Measurements from ENCODE around the gene ALX4.

Gene ALX4

GRCh38 chr11:44315947-44316658 is 6.2 kb upstream of the ALX4 start:
- no peak overlapping the region for H2BK120ac ChIP-seq (ENCODE audit: low read depth, low read length)
- no peak overlapping the region for H4K8ac ChIP-seq (ENCODE audit: low read length)
- no peak overlapping the region for H3K9ac ChIP-seq (ENCODE audit: low read length)
- peak overlapping the region in 1 of 2 experiments; percentile 9 for H3K23ac ChIP-seq (ENCODE audit: low read length in 2 of 2)
- H2BK12ac ChIP-seq (ENCODE audit: low read length in 2 of 2) = no peak overlapping the region
- no peaks in the 10 kb centered on the region for H3K36me3 ChIP-seq (ENCODE audit: control insufficient read depth in 1 of 2, insufficient read depth in 2 of 2, low read depth in 1 of 2, low read length in 2 of 2)
- H3K4me1 ChIP-seq (ENCODE audit: control insufficient read depth, insufficient read depth, low read depth, low read length) = peaks cover 22% of the 10 kb centered on the region
- no peak overlapping the region for H2BK15ac ChIP-seq (ENCODE audit: low read depth, poor library complexity, severe bottlenecking)
- no peaks in the 10 kb centered on the region for H3K79me1 ChIP-seq (replicated peaks; ENCODE audit: low read length, poor library complexity, severe bottlenecking)
- H3K4me2 ChIP-seq (ENCODE audit: low read length, poor library complexity, severe bottlenecking) = peak overlapping the region; percentile 65
- no peaks in the 10 kb centered on the region for H3K9me3 ChIP-seq (ENCODE audit: control insufficient read depth, low read length)
- no peak overlapping the region for H4K91ac ChIP-seq (ENCODE audit: low read length)
- H3K18ac ChIP-seq (ENCODE audit: low read depth in 1 of 2, low read length in 2 of 2) = no peak overlapping the region
- H2AFZ ChIP-seq (ENCODE audit: low read depth, low read length) = no peak overlapping the region
- peak overlapping the region; percentile 24 to 49 for H3K4me3 ChIP-seq (ENCODE audit: insufficient read depth in 1 of 2, low read depth in 1 of 2, low read length in 2 of 2)
- H3K4ac ChIP-seq (ENCODE audit: low read depth in 1 of 2, low read length in 2 of 2) = no peak overlapping the region
- no peak overlapping the region for H2BK5ac ChIP-seq (ENCODE audit: low read depth, low read length, poor library complexity, severe bottlenecking)
- H2AK5ac ChIP-seq (ENCODE audit: low read length, severe bottlenecking) = no peak overlapping the region
- WGBS = under 1% methylated on average over 60 of the region's 63 CpGs
- peaks cover 97 to 99% of the 10 kb centered on the region in 2 experiments for H3K27me3 ChIP-seq (ENCODE audit: control insufficient read depth in 1 of 2, insufficient read depth in 1 of 2, low read length in 2 of 2)
- H3K27ac ChIP-seq (ENCODE audit: low read length, poor library complexity, severe bottlenecking) = no peak overlapping the region
- no peak overlapping the region for H3K14ac ChIP-seq (ENCODE audit: low read length in 2 of 2)
- DNase-seq = peak; percentile 39

DNA sequence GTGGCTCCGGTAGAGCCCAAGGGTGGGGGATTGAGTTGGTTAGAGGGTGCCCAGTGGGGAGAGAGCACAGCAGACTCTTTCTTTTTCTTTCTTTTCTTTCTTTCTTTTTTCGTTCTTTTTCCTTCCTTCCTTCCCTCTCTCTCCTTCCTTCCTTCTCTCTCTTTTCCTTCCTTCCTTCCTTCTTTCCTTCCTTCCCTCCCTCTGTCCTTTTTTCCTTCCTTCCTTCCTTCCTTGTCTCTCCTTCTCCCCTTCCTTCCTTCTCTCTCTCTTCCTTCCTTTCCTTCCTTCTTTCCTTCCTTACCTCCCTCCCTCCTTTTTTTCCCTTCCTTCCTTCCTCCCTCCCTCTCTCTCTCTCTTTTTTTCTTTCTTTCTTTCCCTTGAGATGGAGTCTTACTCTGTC is 4.8 kb upstream of the ALX4 start:
- Histone ChIP-seq H3K27me3 (ENCODE audit: control insufficient read depth in 1 of 2, insufficient read depth in 1 of 2, low read length in 2 of 2) (peaks cover 96 to 99% of the 10 kb centered on the region in 2 experiments), H3K4me3 (ENCODE audit: insufficient read depth in 1 of 2, low read depth in 1 of 2, low read length in 2 of 2) (no peak overlapping the region), H3K4me2 (ENCODE audit: low read length, poor library complexity, severe bottlenecking) (no peak overlapping the region), H2AK5ac (ENCODE audit: low read length, severe bottlenecking) (no peak overlapping the region), H2BK15ac (ENCODE audit: low read depth, poor library complexity, severe bottlenecking) (no peak overlapping the region), H3K14ac (ENCODE audit: low read length in 2 of 2) (no peak overlapping the region), H3K18ac (ENCODE audit: low read depth in 1 of 2, low read length in 2 of 2) (no peak overlapping the region), H4K91ac (ENCODE audit: low read length) (no peak overlapping the region), H4K8ac (ENCODE audit: low read length) (no peak overlapping the region), H3K4ac (ENCODE audit: low read depth in 1 of 2, low read length in 2 of 2) (no peak overlapping the region), H3K36me3 (ENCODE audit: control insufficient read depth in 1 of 2, insufficient read depth in 2 of 2, low read depth in 1 of 2, low read length in 2 of 2) (no peaks in the 10 kb centered on the region), H2AFZ (ENCODE audit: low read depth, low read length) (no peak overlapping the region), H3K9me3 (ENCODE audit: control insufficient read depth, low read length) (no peaks in the 10 kb centered on the region), H3K27ac (ENCODE audit: low read length, poor library complexity, severe bottlenecking) (no peak overlapping the region), H3K9ac (ENCODE audit: low read length) (no peak overlapping the region), H3K79me1 (replicated peaks; ENCODE audit: low read length, poor library complexity, severe bottlenecking) (no peaks in the 10 kb centered on the region), H2BK12ac (ENCODE audit: low read length in 2 of 2) (no peak overlapping the region), H3K23ac (ENCODE audit: low read length in 2 of 2) (no peak overlapping the region), H3K4me1 (ENCODE audit: control insufficient read depth, insufficient read depth, low read depth, low read length) (peaks cover 23% of the 10 kb centered on the region), H2BK5ac (ENCODE audit: low read depth, low read length, poor library complexity, severe bottlenecking) (no peak overlapping the region), H2BK120ac (ENCODE audit: low read depth, low read length) (no peak overlapping the region)
- 0% methylated on average over 2 of the region's 2 CpGs for WGBS
- DNase-seq = no peak

DNA sequence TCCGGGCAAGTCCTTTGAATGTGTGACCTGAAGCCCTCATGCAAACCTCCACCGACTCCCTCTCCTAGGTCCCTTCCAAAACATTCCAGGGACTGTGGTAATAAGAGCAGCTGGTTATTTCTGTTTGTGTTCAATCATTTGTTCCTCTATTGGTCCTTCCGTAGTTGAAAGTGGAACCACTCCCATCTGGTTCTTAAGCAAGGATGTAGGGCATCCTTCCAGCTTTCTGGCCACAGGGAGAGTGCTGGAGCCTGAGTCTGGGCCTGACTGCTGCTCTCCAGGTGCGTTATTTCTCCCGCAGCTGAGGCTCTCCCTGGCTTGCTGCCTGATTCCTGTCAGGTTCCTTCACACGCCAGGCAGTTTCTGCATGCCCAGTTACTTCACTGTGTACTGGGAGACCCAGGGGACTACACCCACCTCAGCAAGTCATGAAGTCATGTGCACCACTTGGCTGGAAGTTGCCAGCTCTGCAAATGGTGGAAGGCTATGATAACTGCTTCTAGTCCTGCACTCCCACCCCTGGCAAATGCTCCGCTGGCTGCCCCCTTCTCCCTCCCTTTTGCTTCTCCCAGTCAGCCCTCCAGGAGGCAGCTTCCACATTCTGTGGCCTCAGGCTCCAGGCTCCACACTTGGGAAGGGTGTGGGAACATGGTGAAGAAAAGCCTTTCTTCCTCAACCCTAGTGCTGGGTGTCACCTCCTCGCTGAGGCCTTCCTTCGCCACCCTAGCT is 4.0 kb upstream of the ALX4 start:
- no peak overlapping the region for H3K4ac ChIP-seq (ENCODE audit: low read depth in 1 of 2, low read length in 2 of 2)
- peak overlapping the region in 1 of 2 experiments; percentile 17 for H3K23ac ChIP-seq (ENCODE audit: low read length in 2 of 2)
- H3K36me3 ChIP-seq (ENCODE audit: control insufficient read depth in 1 of 2, insufficient read depth in 2 of 2, low read depth in 1 of 2, low read length in 2 of 2) = no peaks in the 10 kb centered on the region
- DNase-seq = no peak
- no peak overlapping the region for H3K9ac ChIP-seq (ENCODE audit: low read length)
- peaks cover 25% of the 10 kb centered on the region for H3K4me1 ChIP-seq (ENCODE audit: control insufficient read depth, insufficient read depth, low read depth, low read length)
- H2AFZ ChIP-seq (ENCODE audit: low read depth, low read length) = no peak overlapping the region
- H3K27me3 ChIP-seq (ENCODE audit: control insufficient read depth in 1 of 2, insufficient read depth in 1 of 2, low read length in 2 of 2) = peaks cover 94 to 99% of the 10 kb centered on the region in 2 experiments
- no peak overlapping the region for H2BK5ac ChIP-seq (ENCODE audit: low read depth, low read length, poor library complexity, severe bottlenecking)
- H4K8ac ChIP-seq (ENCODE audit: low read length) = no peak overlapping the region
- no peak overlapping the region for H3K4me2 ChIP-seq (ENCODE audit: low read length, poor library complexity, severe bottlenecking)
- H2BK15ac ChIP-seq (ENCODE audit: low read depth, poor library complexity, severe bottlenecking) = no peak overlapping the region
- no peak overlapping the region for H3K18ac ChIP-seq (ENCODE audit: low read depth in 1 of 2, low read length in 2 of 2)
- 6% methylated on average over 6 of the region's 9 CpGs for WGBS
- no peak overlapping the region for H2BK120ac ChIP-seq (ENCODE audit: low read depth, low read length)
- H2AK5ac ChIP-seq (ENCODE audit: low read length, severe bottlenecking) = no peak overlapping the region
- H3K9me3 ChIP-seq (ENCODE audit: control insufficient read depth, low read length) = no peaks in the 10 kb centered on the region
- no peak overlapping the region for H4K91ac ChIP-seq (ENCODE audit: low read length)
- H3K79me1 ChIP-seq (replicated peaks; ENCODE audit: low read length, poor library complexity, severe bottlenecking) = no peaks in the 10 kb centered on the region
- H3K27ac ChIP-seq (ENCODE audit: low read length, poor library complexity, severe bottlenecking) = no peak overlapping the region
- no peak overlapping the region for H3K14ac ChIP-seq (ENCODE audit: low read length in 2 of 2)
- H3K4me3 ChIP-seq (ENCODE audit: insufficient read depth in 1 of 2, low read depth in 1 of 2, low read length in 2 of 2) = no peak overlapping the region
- H2BK12ac ChIP-seq (ENCODE audit: low read length in 2 of 2) = no peak overlapping the region

DNA sequence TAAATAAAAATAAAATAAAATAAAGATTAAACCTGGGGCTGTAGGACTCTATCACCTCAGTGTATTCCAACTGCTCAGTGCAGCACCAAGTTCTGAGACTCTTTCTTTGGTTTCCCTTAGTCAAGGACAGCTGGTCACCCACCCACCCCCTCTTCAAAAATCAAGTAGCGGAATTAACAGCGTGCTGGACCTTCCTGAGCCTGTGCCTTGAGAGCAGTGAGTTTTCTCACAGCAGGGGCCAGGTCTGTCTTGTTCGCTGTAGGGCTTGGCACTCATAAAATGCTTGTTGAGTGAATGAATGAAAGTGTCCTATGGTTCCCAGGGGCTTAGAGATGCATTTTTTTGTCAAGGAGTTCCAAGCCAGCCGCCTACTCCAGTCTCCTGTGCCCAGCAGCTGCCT is 2.9 kb upstream of the ALX4 start:
- H3K4me1 ChIP-seq (ENCODE audit: control insufficient read depth, insufficient read depth, low read depth, low read length) = peaks cover 25% of the 10 kb centered on the region
- no peak overlapping the region for H3K4ac ChIP-seq (ENCODE audit: low read depth in 1 of 2, low read length in 2 of 2)
- no peak for DNase-seq
- H3K79me1 ChIP-seq (replicated peaks; ENCODE audit: low read length, poor library complexity, severe bottlenecking) = no peaks in the 10 kb centered on the region
- no peak overlapping the region for H2AK5ac ChIP-seq (ENCODE audit: low read length, severe bottlenecking)
- no peak overlapping the region for H3K9ac ChIP-seq (ENCODE audit: low read length)
- H2BK15ac ChIP-seq (ENCODE audit: low read depth, poor library complexity, severe bottlenecking) = no peak overlapping the region
- no peak overlapping the region for H3K27ac ChIP-seq (ENCODE audit: low read length, poor library complexity, severe bottlenecking)
- H2AFZ ChIP-seq (ENCODE audit: low read depth, low read length) = no peak overlapping the region
- H2BK12ac ChIP-seq (ENCODE audit: low read length in 2 of 2) = no peak overlapping the region
- no peak overlapping the region for H3K18ac ChIP-seq (ENCODE audit: low read depth in 1 of 2, low read length in 2 of 2)
- WGBS = 9% methylated on average over 4 of the region's 4 CpGs
- H3K23ac ChIP-seq (ENCODE audit: low read length in 2 of 2) = peak overlapping the region in 1 of 2 experiments; percentile 56
- no peak overlapping the region for H3K4me2 ChIP-seq (ENCODE audit: low read length, poor library complexity, severe bottlenecking)
- H2BK120ac ChIP-seq (ENCODE audit: low read depth, low read length) = no peak overlapping the region
- no peak overlapping the region for H3K14ac ChIP-seq (ENCODE audit: low read length in 2 of 2)
- H4K91ac ChIP-seq (ENCODE audit: low read length) = no peak overlapping the region
- H3K27me3 ChIP-seq (ENCODE audit: control insufficient read depth in 1 of 2, insufficient read depth in 1 of 2, low read length in 2 of 2) = peaks cover 94 to 99% of the 10 kb centered on the region in 2 experiments
- H4K8ac ChIP-seq (ENCODE audit: low read length) = no peak overlapping the region
- no peak overlapping the region for H2BK5ac ChIP-seq (ENCODE audit: low read depth, low read length, poor library complexity, severe bottlenecking)
- no peak overlapping the region for H3K4me3 ChIP-seq (ENCODE audit: insufficient read depth in 1 of 2, low read depth in 1 of 2, low read length in 2 of 2)
- H3K36me3 ChIP-seq (ENCODE audit: control insufficient read depth in 1 of 2, insufficient read depth in 2 of 2, low read depth in 1 of 2, low read length in 2 of 2) = no peaks in the 10 kb centered on the region
- H3K9me3 ChIP-seq (ENCODE audit: control insufficient read depth, low read length) = no peaks in the 10 kb centered on the region
